ENCODE data around the gene NPBWR2.

DNA sequence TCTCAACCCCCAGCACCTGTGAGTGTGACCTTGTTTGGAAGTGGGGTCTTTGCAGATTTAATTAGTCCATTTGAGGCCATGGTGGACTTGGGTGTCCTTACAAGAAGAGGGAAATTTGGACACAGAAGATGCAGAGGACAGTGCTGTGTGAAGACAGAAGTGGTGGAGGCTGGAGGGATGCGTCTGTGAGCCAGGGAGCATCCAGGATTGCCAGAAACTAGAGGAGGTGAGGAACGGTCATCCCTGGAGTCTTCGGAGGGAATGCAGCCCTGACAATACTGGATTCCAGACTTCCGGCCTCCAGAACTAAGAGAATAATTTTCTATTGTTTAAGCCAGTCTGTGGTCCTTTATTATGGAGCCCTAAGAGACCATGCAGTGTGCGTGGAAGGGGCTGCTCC lies 22.9 kb upstream of the NPBWR2 start:
- TF ChIP-seq, protein P1, sequence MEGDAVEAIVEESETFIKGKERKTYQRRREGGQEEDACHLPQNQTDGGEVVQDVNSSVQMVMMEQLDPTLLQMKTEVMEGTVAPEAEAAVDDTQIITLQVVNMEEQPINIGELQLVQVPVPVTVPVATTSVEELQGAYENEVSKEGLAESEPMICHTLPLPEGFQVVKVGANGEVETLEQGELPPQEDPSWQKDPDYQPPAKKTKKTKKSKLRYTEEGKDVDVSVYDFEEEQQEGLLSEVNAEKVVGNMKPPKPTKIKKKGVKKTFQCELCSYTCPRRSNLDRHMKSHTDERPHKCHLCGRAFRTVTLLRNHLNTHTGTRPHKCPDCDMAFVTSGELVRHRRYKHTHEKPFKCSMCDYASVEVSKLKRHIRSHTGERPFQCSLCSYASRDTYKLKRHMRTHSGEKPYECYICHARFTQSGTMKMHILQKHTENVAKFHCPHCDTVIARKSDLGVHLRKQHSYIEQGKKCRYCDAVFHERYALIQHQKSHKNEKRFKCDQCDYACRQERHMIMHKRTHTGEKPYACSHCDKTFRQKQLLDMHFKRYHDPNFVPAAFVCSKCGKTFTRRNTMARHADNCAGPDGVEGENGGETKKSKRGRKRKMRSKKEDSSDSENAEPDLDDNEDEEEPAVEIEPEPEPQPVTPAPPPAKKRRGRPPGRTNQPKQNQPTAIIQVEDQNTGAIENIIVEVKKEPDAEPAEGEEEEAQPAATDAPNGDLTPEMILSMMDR (IDR thresholded peaks at IDR 0.05; ENCODE audit: insufficient read depth, low read depth, low read length), result no peak
- no peak for TF ChIP-seq EZH2 (IDR thresholded peaks at IDR 0.05; ENCODE audit: insufficient read depth, low read length)

Measured in astrocyte (in vitro differentiated cells and primary cell).